HCT116 (cell line): ENCODE data around the gene KLHL18. TPM values are rescaled to one million over a fixed set of nuclear protein-coding genes. Genes with fewer than 3 reads are reported as not detected.

Source experiments
- ATAC-seq: fragments of 200-7000 bp; cut with Tn5 transposase; 2 replicates; pipeline ENCODE4 v1.9.1; 2020; ENCODE audit warnings: mild to moderate bottlenecking, moderate library complexity
- BruUV-seq: library from RNA; stranded (reverse); fragments of 400-500 nt; replicated peaks from 2 replicates; lab custom pipeline; 2021; lab: Mats Ljungman, UMichigan
- CTCF ChIA-PET: fragments of 300-600 bp; sonication (Branson Sonifier 250); formaldehyde crosslinking; loops from one replicate; lab custom pipeline; 2021; ENCODE audit warnings: antibody characterized with exemption; lab: Charles Lee
- POLR2A ChIA-PET: fragments of 300-600, 350-600 bp; sonication (Branson Sonifier 250); formaldehyde crosslinking; loops from one replicate; lab custom pipeline; 2021; ENCODE audit warnings: antibody characterized with exemption; lab: Charles Lee
- RAD21 ChIA-PET, 2 experiments: fragments of 300-600 bp; sonication (Branson Sonifier 250); formaldehyde crosslinking; loops; one replicate each; lab custom pipeline; 2023; ENCODE audit warnings: low total read pairs in 2 of 2; ENCODE audit not compliant: uncharacterized antibody in 2 of 2, unreplicated experiment in 2 of 2, low non-redundant PET in 1 of 2; lab: Charles Lee
- DNase-seq: peaks from one replicate; pipeline ENCODE4 v3.0.0-alpha.2; 2010; ENCODE audit warnings: low read depth, low spot score
- H2AFZ ChIP-seq: fragments of 200-600 bp; shearing (Covaris generic), sonication (generic); 2 replicates; pipeline ENCODE4 v1.6.1; 2017; ENCODE audit warnings: low read depth, mixed run types, mixed read lengths, antibody characterized with exemption, low read length; ENCODE audit not compliant: poor library complexity, severe bottlenecking
- H3K27ac ChIP-seq: 2 replicates; pipeline ENCODE4 v1.5.1; 2012; ENCODE audit warnings: low read depth, low read length
- H3K27me3 ChIP-seq: fragments of 200-600 bp; sonication (generic); 2 replicates; pipeline ENCODE4 v1.6.1; 2016; ENCODE audit warnings: mixed run types, low read length, mixed read lengths; ENCODE audit not compliant: insufficient read depth
- H3K36me3 ChIP-seq, 2 experiments: fragments of 200-500 bp in 1 of 2; fragments of 200-600 bp in 1 of 2; sonication (Bioruptor generic) in 1 of 2; sonication (generic) in 1 of 2; 2 replicates each; pipeline versions ENCODE4 v1.5.1 to v1.6.1; 2014 to 2016; ENCODE audit warnings: low read length in 2 of 2, inconsistent platforms in 1 of 2, mixed read lengths in 1 of 2, mixed run types in 1 of 2; ENCODE audit not compliant: insufficient read depth in 2 of 2, control insufficient read depth in 1 of 2
- H3K4me1 ChIP-seq, 2 experiments: fragments of 200-600 bp in 1 of 2; sonication (generic) in 1 of 2; 2 replicates each; pipeline versions ENCODE4 v1.5.1 to v1.6.1; 2012 to 2017; ENCODE audit warnings: low read length in 2 of 2, inconsistent platforms in 1 of 2, mild to moderate bottlenecking in 1 of 2, mixed read lengths in 1 of 2, mixed run types in 1 of 2, moderate library complexity in 1 of 2; ENCODE audit not compliant: insufficient read depth in 2 of 2, control insufficient read depth in 1 of 2
- H3K4me2 ChIP-seq: fragments of 200-600 bp; sonication (generic); 2 replicates; pipeline ENCODE4 v1.6.1; 2017; ENCODE audit warnings: mixed run types, low read length, mixed read lengths
- H3K4me3 ChIP-seq, 2 experiments: fragments of 200-600 bp in 1 of 2; sonication (generic) in 1 of 2; replicated peaks in 1 of 2; 2 replicates each; pipeline ENCODE4 v1.5.1; 2011 to 2016; ENCODE audit warnings: low read length in 2 of 2, control low read depth in 1 of 2, low read depth in 1 of 2, mild to moderate bottlenecking in 1 of 2, mixed read lengths in 1 of 2, mixed run types in 1 of 2
- H3K79me2 ChIP-seq: fragments of 200-600 bp; sonication (generic); 2 replicates; pipeline ENCODE4 v1.6.1; 2017; ENCODE audit warnings: mild to moderate bottlenecking, mixed run types, low read length, moderate library complexity, mixed read lengths; ENCODE audit not compliant: insufficient read depth
- H3K9ac ChIP-seq: fragments of 200-600 bp; sonication (generic); 2 replicates; pipeline ENCODE4 v1.6.1; 2016; ENCODE audit warnings: low read length, mixed read lengths
- H3K9me2 ChIP-seq: fragments of 200-600 bp; sonication (generic), shearing (Covaris generic); 2 replicates; pipeline ENCODE4 v1.6.1; 2017; ENCODE audit warnings: mixed run types, mild to moderate bottlenecking, moderate library complexity; ENCODE audit not compliant: insufficient read depth
- H3K9me3 ChIP-seq, 2 experiments: fragments of 200-500 bp in 1 of 2; fragments of 200-600 bp in 1 of 2; sonication (Bioruptor generic) in 1 of 2; sonication (generic) in 1 of 2; 2 replicates each; pipeline ENCODE4 v1.6.1; 2014 to 2017; ENCODE audit warnings: low read length in 2 of 2, mixed read lengths in 2 of 2, inconsistent platforms in 1 of 2, low read depth in 1 of 2, mild to moderate bottlenecking in 1 of 2, mixed run types in 1 of 2, moderate library complexity in 1 of 2; ENCODE audit not compliant: control insufficient read depth in 1 of 2, insufficient read depth in 1 of 2
- H4K20me1 ChIP-seq: fragments of 200-600 bp; sonication (generic), shearing (Covaris generic); 2 replicates; pipeline ENCODE4 v1.6.1; 2017; ENCODE audit warnings: mixed run types, mild to moderate bottlenecking, moderate library complexity; ENCODE audit not compliant: insufficient read depth
- EGR1 ChIP-seq: IDR thresholded peaks from 2 replicates; pipeline ENCODE4 v1.6.1; 2012; ENCODE audit warnings: low read depth
- EZH2phosphoT487 ChIP-seq: fragments of 200-600 bp; IDR thresholded peaks from 2 replicates; pipeline ENCODE4 v1.6.1; 2018; ENCODE audit warnings: antibody characterized with exemption, borderline replicate concordance
- JUND ChIP-seq: IDR thresholded peaks from 2 replicates; pipeline ENCODE4 v1.6.1; 2012
- MAX ChIP-seq: IDR thresholded peaks from 2 replicates; pipeline ENCODE4 v1.6.1; 2012
- RAD21 ChIP-seq: IDR thresholded peaks from 2 replicates; pipeline ENCODE4 v1.6.1; 2012; ENCODE audit warnings: low read depth, mild to moderate bottlenecking
- REST ChIP-seq: IDR thresholded peaks from 2 replicates; pipeline ENCODE4 v1.6.1; 2012; ENCODE audit warnings: low read depth
- SP1 ChIP-seq: IDR thresholded peaks from 2 replicates; pipeline ENCODE4 v1.6.1; 2012; ENCODE audit warnings: low read depth
- ZFX ChIP-seq: fragments of 450-650 bp; IDR thresholded peaks from 2 replicates; pipeline ENCODE4 v1.6.1; 2017
- intact Hi-C: fragments of 100-400 bp; cut with micrococcal nuclease; formaldehyde crosslinking; loops from 2 replicates; pipeline ENCODE4 v1.10.0; 2022
- total RNA-seq: library from RNA; stranded (reverse); gene quantifications from one replicate; pipeline ENCODE4 v1.2.1, GENCODE V29; 2021; ENCODE audit not compliant: unreplicated experiment

The KLHL18 gene
- total RNA-seq, 1 experiment from 2014 or later = 32.3 TPM

- intact Hi-C loops = no loop called here
- H3K4me1 ChIP-seq = no peaks in the 10 kb centered on the region
- no peak for DNase-seq
- CTCF ChIA-PET = no interaction called here
- H3K4me2 ChIP-seq = no peak overlapping the region
- ATAC-seq = no peak
- no peaks in the 10 kb centered on the region for H3K27me3 ChIP-seq
- no peaks in the 10 kb centered on the region for H3K36me3 ChIP-seq
- RAD21 ChIA-PET = no interaction called here
- no peak overlapping the region for H3K9ac ChIP-seq
- TF ChIP-seq SP1 (no peak), EGR1 (no peak), RAD21 (no peak)
- POLR2A ChIA-PET = no interaction called here
- no peaks in the 10 kb centered on the region for H3K9me2 ChIP-seq
- no peaks in the 10 kb centered on the region for H3K9me3 ChIP-seq
- H3K79me2 ChIP-seq = no peaks in the 10 kb centered on the region
- no peak overlapping the region for H3K27ac ChIP-seq
- H2AFZ ChIP-seq = no peak overlapping the region
- H3K4me3 ChIP-seq = no peak overlapping the region
- no TSS peak for BruUV-seq
- H4K20me1 ChIP-seq = no peaks in the 10 kb centered on the region
These were observed 84.1 kb downstream of the KLHL18 start for GRCh38 chr3:47366833-47367232.

- POLR2A ChIA-PET = no interaction called here
- H3K4me1 ChIP-seq = no peaks in the 10 kb centered on the region
These were observed 84.9 kb downstream of the KLHL18 start for GRCh38 chr3:47367631-47368030.

More at GRCh38 chr3:47367631-47368030, 84.9 kb downstream of the KLHL18 start:
- no peak overlapping the region for H3K4me2 ChIP-seq
- H3K27ac ChIP-seq = no peak overlapping the region
- DNase-seq = no peak
- no peak overlapping the region for H2AFZ ChIP-seq
- H3K9ac ChIP-seq = no peak overlapping the region
- no peaks in the 10 kb centered on the region for H3K9me2 ChIP-seq
- no peaks in the 10 kb centered on the region for H3K79me2 ChIP-seq
- H3K4me3 ChIP-seq = no peak overlapping the region
- no TSS peak for BruUV-seq
- H3K36me3 ChIP-seq = no peaks in the 10 kb centered on the region
- RAD21 ChIA-PET = no interaction called here
- H3K27me3 ChIP-seq = no peaks in the 10 kb centered on the region
- no peaks in the 10 kb centered on the region for H3K9me3 ChIP-seq
- no peaks in the 10 kb centered on the region for H4K20me1 ChIP-seq
- intact Hi-C loops = no loop called here
- ATAC-seq = no peak
- CTCF ChIA-PET = no interaction called here
- TF ChIP-seq JUND = no peak
- TF ChIP-seq REST = no peak
- no peak for TF ChIP-seq EZH2phosphoT487
- TF ChIP-seq ZFX = no peak
- no peak for TF ChIP-seq EGR1
- TF ChIP-seq MAX = no peak
- TF ChIP-seq RAD21 = no peak
